NB4 (cell line): ENCODE results near the gene TUBA4B.

ENCODE experiments used
- DNase-seq: peaks from one replicate; pipeline ENCODE4 v3.0.0; 2010; ENCODE audit warnings: low read depth
- H3K4me3 ChIP-seq: one replicate; pipeline ENCODE4 v1.5.1; 2011; ENCODE audit warnings: mild to moderate bottlenecking, low read depth, low read length, moderate library complexity
- CTCF ChIP-seq: IDR thresholded peaks from one replicate; pipeline ENCODE4 v1.5.1; 2012; ENCODE audit warnings: low read depth, low read length
- MAX ChIP-seq: IDR thresholded peaks from 2 replicates; pipeline ENCODE4 v1.6.1; 2011; ENCODE audit warnings: low read depth, low read length
- MYC ChIP-seq: IDR thresholded peaks from 2 replicates; pipeline ENCODE4 v1.6.1; 2011; ENCODE audit warnings: low read depth, low read length
- POLR2A ChIP-seq: IDR thresholded peaks from 2 replicates; pipeline ENCODE4 v1.6.1; 2011; ENCODE audit warnings: mild to moderate bottlenecking; ENCODE audit not compliant: insufficient read length; ENCODE audit errors: extremely low read depth

Gene TUBA4B

GRCh38 chr2:219299372-219299760 is 46.3 kb downstream of the TUBA4B start:
- no peak for DNase-seq
- no peak overlapping the region for H3K4me3 ChIP-seq
- no peak for TF ChIP-seq CTCF
- TF ChIP-seq POLR2A = no peak
- TF ChIP-seq MYC = no peak

GRCh38 chr2:219300022-219300421 is 47.0 kb downstream of the TUBA4B start:
- no peak overlapping the region for H3K4me3 ChIP-seq
- no peak for DNase-seq
- TF ChIP-seq POLR2A = no peak
- no peak for TF ChIP-seq MAX
- TF ChIP-seq CTCF = no peak
- TF ChIP-seq MYC = no peak

- no peak overlapping the region for H3K4me3 ChIP-seq
- no peak for DNase-seq
- TF ChIP-seq MAX (no peak), CTCF (no peak), MYC (no peak), POLR2A (no peak)
Observed at GRCh38 chr2:219302412-219302968, 49.4 kb downstream of the TUBA4B start.

- DNase-seq = no peak
- TF ChIP-seq POLR2A (no peak), MAX (no peak), CTCF (no peak), MYC (no peak)
- H3K4me3 ChIP-seq = no peak overlapping the region
Observed at GRCh38 chr2:219304223-219304622, 51.2 kb downstream of the TUBA4B start.

GRCh38 chr2:219306047-219306446 is 53.0 kb downstream of the TUBA4B start:
- no peak for TF ChIP-seq MYC
- no peak for TF ChIP-seq MAX
- no peak for TF ChIP-seq CTCF
- no peak for TF ChIP-seq POLR2A
- no peak for DNase-seq
- no peak overlapping the region for H3K4me3 ChIP-seq
